Fibroblast of mammary gland (primary cell): ENCODE measurements around the gene RCAN1.
"Not testable (repeated sequence)": the region's sequence is repeated elsewhere in the genome, so short reads cannot be mapped to it uniquely, and the experiment has no call there.

ENCODE experiments used
- DNase-seq: peaks from one replicate; pipeline ENCODE4 v3.0.0-alpha.2; 2010; ENCODE audit warnings: low read depth
- H3K4me3 ChIP-seq: 2 replicates; pipeline ENCODE4 v1.5.1; 2011; ENCODE audit warnings: low read depth, mild to moderate bottlenecking, low read length, moderate library complexity; ENCODE audit not compliant: control insufficient read depth
- CTCF ChIP-seq: conservative IDR thresholded peaks from 2 replicates; pipeline ENCODE4 v1.5.1; 2011; ENCODE audit warnings: low read depth, low read length, inconsistent platforms; ENCODE audit not compliant: control insufficient read depth, insufficient read depth

Gene RCAN1

GRCh38 chr21:34504595-34504994 lies 110.3 kb downstream of the RCAN1 start:
- TF ChIP-seq CTCF: no peak
- no peak for DNase-seq
- H3K4me3 ChIP-seq: no peak overlapping the region

GRCh38 chr21:34502480-34503106 lies 112.3 kb downstream of the RCAN1 start:
- no peak overlapping the region for H3K4me3 ChIP-seq
- DNase-seq: no peak
- TF ChIP-seq CTCF: no peak

GRCh38 chr21:34501716-34502115 lies 113.2 kb downstream of the RCAN1 start:
- TF ChIP-seq CTCF: no peak
- no peak for DNase-seq

GRCh38 chr21:34500191-34500590 lies 114.7 kb downstream of the RCAN1 start:
- no peak for DNase-seq
- H3K4me3 ChIP-seq: no peak overlapping the region
- no peak for TF ChIP-seq CTCF

More at GRCh38 chr21:34501716-34502115, 113.2 kb downstream of the RCAN1 start:
- no peak overlapping the region for H3K4me3 ChIP-seq

GRCh38 chr21:34499116-34499515 lies 115.8 kb downstream of the RCAN1 start:
- no peak for TF ChIP-seq CTCF
- H3K4me3 ChIP-seq: no peak overlapping the region
- no peak for DNase-seq

GRCh38 chr21:34498623-34499022 lies 116.3 kb downstream of the RCAN1 start:
- no peak overlapping the region for H3K4me3 ChIP-seq
- peak; percentile 61 for DNase-seq
- TF ChIP-seq CTCF: no peak

- H3K4me3 ChIP-seq, DNase-seq: not testable (repeated sequence)
Observed at GRCh38 chr21:34483854-34484253, 131.1 kb downstream of the RCAN1 start.

- H3K4me3 ChIP-seq, DNase-seq: not testable (repeated sequence)
Observed at GRCh38 chr21:34483435-34483834, 131.5 kb downstream of the RCAN1 start.

GRCh38 chr21:34467333-34467732 lies 147.6 kb downstream of the RCAN1 start:
- DNase-seq, H3K4me3 ChIP-seq: not testable (repeated sequence)
